RWPE2 (cell line): ENCODE results near the gene COL28A1.
"Not testable (repeated sequence)": the region's sequence is repeated elsewhere in the genome, so short reads cannot be mapped to it uniquely, and the experiment has no call there.

ENCODE experiments used
- ATAC-seq: fragments of 200-7000 bp; cut with Tn5 transposase; 3 replicates; pipeline ENCODE4 v1.9.1; 2021; ENCODE audit warnings: low read depth
- DNase-seq: peaks from one replicate; pipeline ENCODE4 v3.0.0-alpha.2; 2020; ENCODE audit warnings: low spot score
- H3K27ac ChIP-seq: fragments of 450-650 bp; 2 replicates; pipeline ENCODE4 v1.5.1; 2017; ENCODE audit warnings: mild to moderate bottlenecking; ENCODE audit not compliant: poor library complexity, severe bottlenecking
- H3K27me3 ChIP-seq: fragments of 250-450 bp; sonication (Bioruptor Pico); 2 replicates; pipeline ENCODE4 v1.5.1; 2021; ENCODE audit warnings: mild to moderate bottlenecking, moderate library complexity; ENCODE audit not compliant: insufficient read depth, poor library complexity, severe bottlenecking
- H3K36me3 ChIP-seq: fragments of 250-450 bp; sonication (Bioruptor Pico); 2 replicates; pipeline ENCODE4 v1.5.1; 2020; ENCODE audit warnings: low read depth, mild to moderate bottlenecking, moderate library complexity
- H3K4me1 ChIP-seq: fragments of 250-450 bp; sonication (Bioruptor Pico); 2 replicates; pipeline ENCODE4 v1.5.1; 2021; ENCODE audit warnings: mild to moderate bottlenecking, moderate library complexity; ENCODE audit not compliant: insufficient read depth, poor library complexity, severe bottlenecking
- H3K4me3 ChIP-seq: fragments of 250-450 bp; sonication (Bioruptor Pico); 2 replicates; pipeline ENCODE4 v1.5.1; 2021; ENCODE audit warnings: mild to moderate bottlenecking, moderate library complexity; ENCODE audit not compliant: severe bottlenecking
- H3K9me3 ChIP-seq: fragments of 250-450 bp; sonication (Bioruptor Pico); 2 replicates; pipeline ENCODE4 v1.5.1; 2021; ENCODE audit warnings: mild to moderate bottlenecking, moderate library complexity; ENCODE audit not compliant: severe bottlenecking
- TF ChIP-seq, protein P1 (sequence below): fragments of 450-650 bp; IDR thresholded peaks from one replicate; pipeline ENCODE4 v1.5.1; 2017; ENCODE audit warnings: mild to moderate bottlenecking, moderate library complexity; ENCODE audit not compliant: poor library complexity, severe bottlenecking

The COL28A1 gene

DNA sequence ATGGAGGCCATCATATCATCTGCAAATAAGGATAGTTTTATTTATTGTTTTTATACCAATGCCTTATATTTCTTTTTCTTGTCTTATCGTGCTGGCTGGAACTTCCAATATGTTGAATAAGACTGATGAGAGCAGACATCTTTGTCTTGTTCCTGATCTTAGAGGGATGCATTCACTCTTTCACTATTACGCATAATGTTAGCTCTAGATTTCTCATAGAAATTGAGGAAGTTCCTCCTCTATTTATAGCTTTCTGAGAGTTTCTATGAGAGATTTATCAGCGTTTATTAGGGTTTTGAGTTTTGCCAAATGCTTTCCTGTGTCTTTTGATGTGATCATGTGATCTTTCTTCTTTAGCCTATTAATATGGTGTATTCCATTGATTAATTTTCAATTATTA is 49.3 kb downstream of the COL28A1 start:
- DNase-seq = no peak
- ATAC-seq = no peak
- Histone ChIP-seq H3K27me3 (no peaks in the 10 kb centered on the region), H3K4me1 (no peaks in the 10 kb centered on the region), H3K9me3 (peaks cover 2% of the 10 kb centered on the region), H3K4me3 (no peak overlapping the region), H3K36me3 (no peaks in the 10 kb centered on the region), H3K27ac (no peak overlapping the region)
- TF ChIP-seq, protein P1, sequence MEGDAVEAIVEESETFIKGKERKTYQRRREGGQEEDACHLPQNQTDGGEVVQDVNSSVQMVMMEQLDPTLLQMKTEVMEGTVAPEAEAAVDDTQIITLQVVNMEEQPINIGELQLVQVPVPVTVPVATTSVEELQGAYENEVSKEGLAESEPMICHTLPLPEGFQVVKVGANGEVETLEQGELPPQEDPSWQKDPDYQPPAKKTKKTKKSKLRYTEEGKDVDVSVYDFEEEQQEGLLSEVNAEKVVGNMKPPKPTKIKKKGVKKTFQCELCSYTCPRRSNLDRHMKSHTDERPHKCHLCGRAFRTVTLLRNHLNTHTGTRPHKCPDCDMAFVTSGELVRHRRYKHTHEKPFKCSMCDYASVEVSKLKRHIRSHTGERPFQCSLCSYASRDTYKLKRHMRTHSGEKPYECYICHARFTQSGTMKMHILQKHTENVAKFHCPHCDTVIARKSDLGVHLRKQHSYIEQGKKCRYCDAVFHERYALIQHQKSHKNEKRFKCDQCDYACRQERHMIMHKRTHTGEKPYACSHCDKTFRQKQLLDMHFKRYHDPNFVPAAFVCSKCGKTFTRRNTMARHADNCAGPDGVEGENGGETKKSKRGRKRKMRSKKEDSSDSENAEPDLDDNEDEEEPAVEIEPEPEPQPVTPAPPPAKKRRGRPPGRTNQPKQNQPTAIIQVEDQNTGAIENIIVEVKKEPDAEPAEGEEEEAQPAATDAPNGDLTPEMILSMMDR = no peak

GRCh38 chr7:7484072-7484471 is 51.6 kb downstream of the COL28A1 start:
- no peak for DNase-seq
- TF ChIP-seq, protein P1 = no peak
- no peaks in the 10 kb centered on the region for H3K27me3 ChIP-seq
- ATAC-seq = no peak
- no peak overlapping the region for H3K27ac ChIP-seq
- H3K4me3 ChIP-seq = no peak overlapping the region
- no peaks in the 10 kb centered on the region for H3K36me3 ChIP-seq
- H3K4me1 ChIP-seq = no peaks in the 10 kb centered on the region
- peaks cover 2% of the 10 kb centered on the region for H3K9me3 ChIP-seq

GRCh38 chr7:7481802-7482201 is 53.9 kb downstream of the COL28A1 start:
- ATAC-seq (no peak), DNase-seq (no peak)
- TF ChIP-seq, protein P1 = no peak
- peaks cover 2% of the 10 kb centered on the region for H3K9me3 ChIP-seq
- no peak overlapping the region for H3K27ac ChIP-seq
- no peaks in the 10 kb centered on the region for H3K4me1 ChIP-seq
- no peaks in the 10 kb centered on the region for H3K36me3 ChIP-seq
- no peak overlapping the region for H3K4me3 ChIP-seq
- no peaks in the 10 kb centered on the region for H3K27me3 ChIP-seq

DNA sequence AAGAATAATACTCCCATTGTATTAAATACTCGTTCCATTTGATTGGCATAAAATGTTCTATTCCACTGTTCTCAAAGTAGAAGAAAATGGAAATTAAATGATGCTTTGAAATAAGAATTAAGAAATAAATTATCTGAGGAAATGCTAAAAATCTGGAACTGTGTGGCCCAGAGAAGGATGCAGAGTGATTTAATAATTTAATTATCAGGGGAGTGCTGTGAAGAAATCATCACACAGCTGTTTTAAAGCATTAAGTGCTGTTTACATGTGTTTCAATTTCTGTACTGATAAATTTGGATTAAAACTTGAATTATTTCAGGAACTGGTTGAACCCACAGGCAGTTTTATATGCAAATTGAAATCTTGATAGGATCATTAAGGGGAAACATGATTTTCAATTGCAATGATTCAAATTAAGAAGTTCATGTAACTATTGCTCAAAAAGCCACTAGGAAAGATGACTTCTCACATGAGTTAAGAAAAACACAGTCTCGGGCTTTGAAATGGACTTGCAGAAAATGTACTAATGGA is 56.3 kb downstream of the COL28A1 start:
- DNase-seq (no peak), ATAC-seq (no peak)
- H3K27me3 ChIP-seq = no peaks in the 10 kb centered on the region
- no peaks in the 10 kb centered on the region for H3K36me3 ChIP-seq
- TF ChIP-seq, protein P1 = no peak
- no peak overlapping the region for H3K4me3 ChIP-seq
- no peak overlapping the region for H3K27ac ChIP-seq
- no peaks in the 10 kb centered on the region for H3K4me1 ChIP-seq
- peaks cover 2% of the 10 kb centered on the region for H3K9me3 ChIP-seq

- no peak for ATAC-seq
- no peak for DNase-seq
- TF ChIP-seq, protein P1 = no peak
- H3K27me3 ChIP-seq = no peaks in the 10 kb centered on the region
- no peaks in the 10 kb centered on the region for H3K36me3 ChIP-seq
- H3K27ac ChIP-seq = no peak overlapping the region
- no peaks in the 10 kb centered on the region for H3K4me1 ChIP-seq
- peaks cover 2% of the 10 kb centered on the region for H3K9me3 ChIP-seq
- H3K4me3 ChIP-seq = no peak overlapping the region
Measured at GRCh38 chr7:7478569-7478968, 57.1 kb downstream of the COL28A1 start.

- DNase-seq = not testable (repeated sequence)
Measured at GRCh38 chr7:7477641-7478040, 58.0 kb downstream of the COL28A1 start.

More at GRCh38 chr7:7477641-7478040, 58.0 kb downstream of the COL28A1 start:
- not testable (repeated sequence) for H3K9me3 ChIP-seq, H3K36me3 ChIP-seq, H3K27me3 ChIP-seq, H3K4me1 ChIP-seq, H3K27ac ChIP-seq, H3K4me3 ChIP-seq, ATAC-seq
